Measurements from ENCODE around the gene C1orf115. TPM values are rescaled to one million over a fixed set of nuclear protein-coding genes. Genes with fewer than 3 reads are reported as not detected.

C1orf115 gene, protein sequence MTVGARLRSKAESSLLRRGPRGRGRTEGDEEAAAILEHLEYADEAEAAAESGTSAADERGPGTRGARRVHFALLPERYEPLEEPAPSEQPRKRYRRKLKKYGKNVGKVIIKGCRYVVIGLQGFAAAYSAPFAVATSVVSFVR
- total RNA-seq (10 to 100 TPM; 10.8 to 21.2 TPM), polyA plus RNA-seq (10 to 100 TPM in 1 of 2 donors, 1 to 10 TPM in 1; 4.8 to 70.5 TPM)
- long read RNA-seq, donor 1, partial matches to known transcripts: 9 of 10 reads
- long read RNA-seq, donor 1, other reads (novel, unspliced or antisense): 0 of 10 reads
- long read RNA-seq, donor 2, transcript C1orf115-201 (2 exons, 3,413 nt): major isoform, 21 of 25 reads
- long read RNA-seq, donor 2, partial matches to known transcripts: 4 of 25 reads
- long read RNA-seq, donor 2, other reads (novel, unspliced or antisense): 0 of 25 reads

DNA sequence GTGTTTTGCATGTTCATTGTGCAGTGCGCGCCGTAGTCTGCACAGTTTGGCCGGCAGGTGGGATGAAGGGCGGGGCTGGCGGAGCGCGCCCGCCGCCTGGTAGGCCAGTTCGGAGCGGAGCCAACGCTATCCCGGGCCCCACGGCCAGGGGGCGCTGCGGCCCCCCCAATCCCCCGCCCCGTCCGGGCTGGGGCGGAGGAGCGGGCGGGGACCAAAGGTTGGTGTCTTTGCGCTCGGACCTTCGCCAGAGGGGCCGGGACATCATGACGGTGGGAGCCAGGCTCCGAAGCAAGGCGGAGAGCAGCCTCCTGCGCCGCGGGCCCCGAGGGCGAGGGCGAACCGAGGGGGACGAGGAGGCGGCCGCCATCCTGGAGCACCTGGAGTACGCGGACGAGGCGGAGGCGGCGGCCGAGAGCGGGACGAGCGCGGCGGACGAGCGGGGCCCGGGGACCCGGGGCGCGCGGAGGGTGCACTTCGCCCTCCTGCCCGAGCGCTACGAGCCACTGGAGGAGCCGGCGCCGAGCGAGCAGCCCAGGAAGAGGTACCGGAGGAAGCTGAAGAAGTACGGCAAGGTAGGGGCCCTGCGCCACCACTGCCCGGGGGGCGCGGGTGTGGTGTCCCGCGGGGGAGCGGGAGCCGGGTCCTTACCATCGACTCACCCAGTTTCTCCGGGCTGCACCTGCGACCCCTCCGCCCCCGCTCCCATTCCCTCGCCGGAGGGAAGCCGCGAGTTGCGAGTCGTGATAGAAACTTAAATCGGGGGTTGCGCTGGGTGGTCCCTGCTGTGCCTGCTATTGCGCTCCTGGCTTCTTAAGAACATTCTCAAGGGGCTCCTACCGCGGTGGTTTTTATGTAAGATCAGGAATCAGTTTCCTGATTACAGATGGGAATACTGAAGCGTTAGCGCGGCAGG, at the start of gene C1orf115:
Gene C1orf115 (plus strand): TSS at position 224 of the 913 bp plus-strand sequence. CDS start 40 bp downstream, at position 264.
- DNase-seq: peak; percentile 75 to 91
- H3K4me1 ChIP-seq (ENCODE audit: control insufficient read depth in 1 of 2, insufficient read depth in 2 of 2, low read length in 2 of 2): no peaks in the 10 kb centered on the region
- H3K36me3 ChIP-seq (ENCODE audit: control insufficient read depth in 1 of 2, insufficient read depth in 2 of 2, low read length in 1 of 2): no peaks in the 10 kb centered on the region
- WGBS, 2 donors: 5 to 6% methylated on average over 85 to 96 of the region's 96 CpGs
- H3K9me3 ChIP-seq (ENCODE audit: control insufficient read depth, low read length): no peaks in the 10 kb centered on the region
- peak; percentile 95 for ATAC-seq (ENCODE audit: low FRiP score)
- H3K27me3 ChIP-seq (ENCODE audit: control insufficient read depth in 1 of 2, insufficient read depth in 2 of 2, low read length in 1 of 2): no peaks in the 10 kb centered on the region
- intact Hi-C loops (cut with DNase I): loop anchor here (2.0 to 5.0 kb wide), 2 partner anchors 42 kb away; no protein-coding TSS in a partner anchor
- H3K4me3 ChIP-seq (ENCODE audit: low read length in 2 of 2): peak within 1 kb of the TSS; percentile 28 to 56
- H3K27ac ChIP-seq (ENCODE audit: low read depth in 1 of 2, low read length in 2 of 2): no peak within 1 kb of the TSS

GRCh38 chr1:220642285-220642684, 47.9 kb upstream of the C1orf115 start:
- H3K27me3 ChIP-seq (ENCODE audit: control insufficient read depth in 1 of 2, insufficient read depth in 2 of 2, low read length in 1 of 2): no peaks in the 10 kb centered on the region
- intact Hi-C loops (cut with DNase I): no loop called here
- no peak for ATAC-seq (ENCODE audit: low FRiP score)
- H3K27ac ChIP-seq (ENCODE audit: low read depth in 1 of 2, low read length in 2 of 2): no peak overlapping the region
- no peak overlapping the region for H3K4me3 ChIP-seq (ENCODE audit: low read length in 2 of 2)
- H3K4me1 ChIP-seq (ENCODE audit: control insufficient read depth in 1 of 2, insufficient read depth in 2 of 2, low read length in 2 of 2): no peaks in the 10 kb centered on the region
- DNase-seq: no peak
- no peaks in the 10 kb centered on the region for H3K9me3 ChIP-seq (ENCODE audit: control insufficient read depth, low read length)
- H3K36me3 ChIP-seq (ENCODE audit: control insufficient read depth in 1 of 2, insufficient read depth in 2 of 2, low read length in 1 of 2): no peaks in the 10 kb centered on the region
- WGBS, 2 donors: 95 to 96% methylated on average over 4 of the region's 4 CpGs

DNA sequence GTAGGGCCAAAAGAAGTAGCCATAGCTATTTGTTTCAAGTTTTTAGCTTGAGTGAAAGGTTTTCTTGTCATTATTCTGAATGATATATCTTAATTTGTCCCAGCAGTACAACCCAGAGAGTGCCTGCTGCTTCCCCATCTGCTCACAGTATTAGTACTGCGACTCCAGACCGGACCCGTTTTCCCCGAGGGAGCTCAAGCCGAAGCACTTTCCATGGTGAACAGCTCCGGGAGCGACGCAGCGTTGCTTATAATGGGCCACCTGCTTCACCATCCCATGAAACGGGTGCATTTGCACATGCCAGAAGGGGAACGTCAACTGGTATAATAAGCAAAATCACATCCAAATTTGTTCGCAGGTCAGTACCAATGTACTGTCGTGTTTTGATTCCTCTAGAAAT, 37.2 kb upstream of the C1orf115 start:
- H3K4me3 ChIP-seq (ENCODE audit: low read length in 2 of 2): no peak overlapping the region
- H3K27ac ChIP-seq (ENCODE audit: low read depth in 1 of 2, low read length in 2 of 2): no peak overlapping the region
- H3K27me3 ChIP-seq (ENCODE audit: control insufficient read depth in 1 of 2, insufficient read depth in 2 of 2, low read length in 1 of 2): no peaks in the 10 kb centered on the region
- no peaks in the 10 kb centered on the region for H3K9me3 ChIP-seq (ENCODE audit: control insufficient read depth, low read length)
- no peak for ATAC-seq (ENCODE audit: low FRiP score)
- H3K4me1 ChIP-seq (ENCODE audit: control insufficient read depth in 1 of 2, insufficient read depth in 2 of 2, low read length in 2 of 2): no peaks in the 10 kb centered on the region
- DNase-seq: no peak
- intact Hi-C loops (cut with DNase I): no loop called here
- peaks cover 0 to 2% of the 10 kb centered on the region in 2 donors for H3K36me3 ChIP-seq (ENCODE audit: control insufficient read depth in 1 of 2, insufficient read depth in 2 of 2, low read length in 1 of 2)
- WGBS, 2 donors: 90 to 93% methylated on average over 13 of the region's 13 CpGs

- intact Hi-C loops (cut with DNase I): no loop called here
- DNase-seq (no peak), ATAC-seq (ENCODE audit: low FRiP score) (no peak)
- H3K4me1 ChIP-seq (ENCODE audit: control insufficient read depth in 1 of 2, insufficient read depth in 2 of 2, low read length in 2 of 2): no peaks in the 10 kb centered on the region
- no peaks in the 10 kb centered on the region for H3K27me3 ChIP-seq (ENCODE audit: control insufficient read depth in 1 of 2, insufficient read depth in 2 of 2, low read length in 1 of 2)
- WGBS, 2 donors: 86 to 95% methylated on average over 1 of the region's 1 CpG
- H3K27ac ChIP-seq (ENCODE audit: low read depth in 1 of 2, low read length in 2 of 2): no peak overlapping the region
- no peak overlapping the region for H3K4me3 ChIP-seq (ENCODE audit: low read length in 2 of 2)
- peaks cover 2 to 4% of the 10 kb centered on the region in 2 donors for H3K36me3 ChIP-seq (ENCODE audit: control insufficient read depth in 1 of 2, insufficient read depth in 2 of 2, low read length in 1 of 2)
- H3K9me3 ChIP-seq (ENCODE audit: control insufficient read depth, low read length): no peaks in the 10 kb centered on the region
These were observed 34.7 kb upstream of the C1orf115 start for GRCh38 chr1:220655509-220655908.

DNA sequence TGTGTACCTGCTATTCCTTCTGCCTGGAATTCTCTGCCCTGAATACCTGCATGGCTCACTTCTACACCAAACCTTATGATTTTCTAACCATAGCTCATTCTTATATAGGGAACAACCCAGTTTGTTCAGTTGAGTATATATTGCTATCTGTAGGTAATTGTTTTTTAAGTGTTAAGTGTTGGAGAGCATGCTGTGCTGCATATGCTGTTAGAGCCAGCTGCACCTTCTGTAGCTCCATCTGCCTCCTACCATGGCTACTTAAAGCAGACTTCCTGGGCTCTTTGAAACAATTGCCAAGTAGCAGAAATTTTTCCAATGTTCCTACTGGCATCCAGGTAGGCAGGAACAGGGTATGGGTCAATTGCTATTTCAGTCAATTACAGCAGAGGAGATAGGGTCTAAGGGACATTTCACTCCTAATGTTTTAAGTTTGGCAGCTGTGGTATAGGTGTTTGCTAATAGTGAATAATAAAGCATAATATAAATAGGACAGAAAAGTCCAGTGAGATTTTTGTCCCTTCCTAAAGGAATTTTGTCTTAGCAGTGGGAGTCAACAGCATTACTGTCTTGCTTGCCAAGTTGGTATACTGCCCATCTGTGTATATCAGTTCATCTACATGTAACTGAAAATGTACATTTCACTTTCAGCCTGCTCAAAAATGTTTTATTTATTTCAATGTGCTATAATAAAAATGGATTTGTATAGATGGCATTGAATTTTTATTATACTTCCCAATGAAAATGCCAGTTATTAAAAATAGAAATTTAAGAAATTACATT, 34.0 kb upstream of the C1orf115 start:
- Histone ChIP-seq H3K4me3 (ENCODE audit: low read length in 2 of 2) (no peak overlapping the region), H3K27ac (ENCODE audit: low read depth in 1 of 2, low read length in 2 of 2) (no peak overlapping the region), H3K9me3 (ENCODE audit: control insufficient read depth, low read length) (no peaks in the 10 kb centered on the region), H3K27me3 (ENCODE audit: control insufficient read depth in 1 of 2, insufficient read depth in 2 of 2, low read length in 1 of 2) (no peaks in the 10 kb centered on the region), H3K4me1 (ENCODE audit: control insufficient read depth in 1 of 2, insufficient read depth in 2 of 2, low read length in 2 of 2) (no peaks in the 10 kb centered on the region), H3K36me3 (ENCODE audit: control insufficient read depth in 1 of 2, insufficient read depth in 2 of 2, low read length in 1 of 2) (peaks cover 2 to 4% of the 10 kb centered on the region in 2 donors)
- ATAC-seq (ENCODE audit: low FRiP score) (no peak), DNase-seq (no peak)
- intact Hi-C loops (cut with DNase I): no loop called here

DNA sequence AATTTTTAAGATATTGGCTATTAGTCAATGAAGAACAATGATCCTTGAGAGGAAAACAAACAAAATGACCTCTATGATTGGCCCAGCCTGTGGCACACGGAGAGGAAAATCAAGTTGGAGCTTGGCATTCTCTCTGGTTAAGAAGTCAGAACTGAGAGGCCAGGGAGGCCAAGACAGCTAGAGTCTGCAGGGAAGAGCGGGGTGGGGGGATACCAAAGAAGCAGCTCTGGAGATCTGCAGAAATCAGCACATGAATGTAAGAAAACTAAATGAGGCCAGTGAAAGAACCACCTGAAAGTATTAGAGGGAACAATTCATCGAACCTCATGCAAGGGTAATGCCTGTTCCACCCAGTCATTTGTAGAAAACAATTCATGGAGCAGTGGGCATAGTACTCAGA, 23.8 kb upstream of the C1orf115 start:
- DNase-seq: no peak
- H3K9me3 ChIP-seq (ENCODE audit: control insufficient read depth, low read length): no peaks in the 10 kb centered on the region
- H3K27ac ChIP-seq (ENCODE audit: low read depth in 1 of 2, low read length in 2 of 2): no peak overlapping the region
- intact Hi-C loops (cut with DNase I): no loop called here
- H3K4me3 ChIP-seq (ENCODE audit: low read length in 2 of 2): no peak overlapping the region
- H3K4me1 ChIP-seq (ENCODE audit: control insufficient read depth in 1 of 2, insufficient read depth in 2 of 2, low read length in 2 of 2): no peaks in the 10 kb centered on the region
- no peak for ATAC-seq (ENCODE audit: low FRiP score)
- WGBS, 2 donors: 80 to 84% methylated on average over 3 of the region's 3 CpGs
- H3K27me3 ChIP-seq (ENCODE audit: control insufficient read depth in 1 of 2, insufficient read depth in 2 of 2, low read length in 1 of 2): no peaks in the 10 kb centered on the region
- H3K36me3 ChIP-seq (ENCODE audit: control insufficient read depth in 1 of 2, insufficient read depth in 2 of 2, low read length in 1 of 2): peaks cover 0 to 3% of the 10 kb centered on the region in 2 donors

- intact Hi-C loops (cut with DNase I): no loop called here
- ATAC-seq (ENCODE audit: low FRiP score) (no peak), DNase-seq (no peak)
- no peaks in the 10 kb centered on the region for H3K4me1 ChIP-seq (ENCODE audit: control insufficient read depth in 1 of 2, insufficient read depth in 2 of 2, low read length in 2 of 2)
- no peak overlapping the region for H3K27ac ChIP-seq (ENCODE audit: low read depth in 1 of 2, low read length in 2 of 2)
- H3K4me3 ChIP-seq (ENCODE audit: low read length in 2 of 2): no peak overlapping the region
- H3K36me3 ChIP-seq (ENCODE audit: control insufficient read depth in 1 of 2, insufficient read depth in 2 of 2, low read length in 1 of 2): no peaks in the 10 kb centered on the region
- WGBS, 2 donors: 39 to 54% methylated on average over 1 of the region's 1 CpG
- no peaks in the 10 kb centered on the region for H3K9me3 ChIP-seq (ENCODE audit: control insufficient read depth, low read length)
- no peaks in the 10 kb centered on the region for H3K27me3 ChIP-seq (ENCODE audit: control insufficient read depth in 1 of 2, insufficient read depth in 2 of 2, low read length in 1 of 2)
These were observed 21.2 kb upstream of the C1orf115 start for GRCh38 chr1:220669005-220669404.

GRCh38 chr1:220670365-220670764, 19.8 kb upstream of the C1orf115 start:
- ATAC-seq (ENCODE audit: low FRiP score) (no peak), DNase-seq (no peak)
- Histone ChIP-seq H3K36me3 (ENCODE audit: control insufficient read depth in 1 of 2, insufficient read depth in 2 of 2, low read length in 1 of 2) (no peaks in the 10 kb centered on the region), H3K4me1 (ENCODE audit: control insufficient read depth in 1 of 2, insufficient read depth in 2 of 2, low read length in 2 of 2) (no peaks in the 10 kb centered on the region), H3K9me3 (ENCODE audit: control insufficient read depth, low read length) (no peaks in the 10 kb centered on the region), H3K27me3 (ENCODE audit: control insufficient read depth in 1 of 2, insufficient read depth in 2 of 2, low read length in 1 of 2) (no peaks in the 10 kb centered on the region), H3K27ac (ENCODE audit: low read depth in 1 of 2, low read length in 2 of 2) (no peak overlapping the region), H3K4me3 (ENCODE audit: low read length in 2 of 2) (no peak overlapping the region)
- intact Hi-C loops (cut with DNase I): no loop called here
